ENCODE measurements around the gene GINS2. TPM values are rescaled to one million over a fixed set of nuclear protein-coding genes. Genes with fewer than 3 reads are reported as not detected.

The GINS2 gene
- total RNA-seq, 1 experiment from 2014 or later = 52.7 TPM

GRCh38 chr16:85628265-85628556 lies 60.5 kb downstream of the GINS2 start:
- H2BK5ac ChIP-seq (ENCODE audit: insufficient read length, low read length) = no peak overlapping the region
- TF ChIP-seq CTCF (conservative IDR thresholded peaks at IDR 0.05) = no peak
- H3K18ac ChIP-seq (ENCODE audit: insufficient read length, low read depth, low read length) = no peak overlapping the region
- H3K27me3 Mint-ChIP-seq (ENCODE audit: low read depth) = no peaks in the 10 kb centered on the region
- no peak overlapping the region for H4K5ac ChIP-seq (ENCODE audit: insufficient read length, low read depth, low read length)
- peaks cover 3% of the 10 kb centered on the region; the same call in 1 of the 2 replicates for H3K4me1 ChIP-seq (ENCODE audit: insufficient read depth, low read length)
- no peak overlapping the region for H3K56ac ChIP-seq (ENCODE audit: insufficient read length, low read depth, low read length)
- H2BK120ac ChIP-seq (ENCODE audit: low read depth, low read length, poor library complexity, severe bottlenecking) = no peak overlapping the region
- H3K36me3 Mint-ChIP-seq (ENCODE audit: insufficient read depth in 1 of 3, low read depth in 3 of 3) = peaks cover 19 to 29% (median 26%) of the 10 kb centered on the region in 3 experiments
- WGBS (ENCODE audit: extremely low coverage, insufficient read length, low lambda C conversion rate) = no CpG with 5 or more reads among the region's 5 CpGs
- H2BK15ac ChIP-seq (ENCODE audit: low read depth, low read length) = no peak overlapping the region
- H4K20me1 ChIP-seq (ENCODE audit: control insufficient read depth, insufficient read depth, insufficient read length) = peaks cover 8% of the 10 kb centered on the region
- H2BK12ac ChIP-seq (ENCODE audit: insufficient read length, low read depth, low read length) = no peak overlapping the region
- no peak overlapping the region for H2BK20ac ChIP-seq (ENCODE audit: low read depth, low read length, poor library complexity, severe bottlenecking)
- H3K79me2 ChIP-seq (ENCODE audit: insufficient read depth, low read length) = peaks cover 51% of the 10 kb centered on the region; the same call in 1 of the 2 replicates
- no peak overlapping the region for H3T11ph ChIP-seq (ENCODE audit: low read length)
- no peak overlapping the region for H3K23ac ChIP-seq (ENCODE audit: insufficient read length, low read depth, low read length)
- no peak overlapping the region for H3K4me2 ChIP-seq (ENCODE audit: insufficient read depth, insufficient read length, low read length)
- no peaks in the 10 kb centered on the region for H3K23me2 ChIP-seq (ENCODE audit: insufficient read length, low read depth, low read length, poor library complexity, severe bottlenecking)
- peaks cover 11 to 14% of the 10 kb centered on the region in 2 experiments for H3K9me3 Mint-ChIP-seq
- no peak overlapping the region for H3K27ac ChIP-seq (ENCODE audit: insufficient read length, low read depth, low read length)
- no peak overlapping the region for H2AK5ac ChIP-seq (ENCODE audit: insufficient read length, low read length)
- H3K4ac ChIP-seq (ENCODE audit: low read depth, low read length) = no peak overlapping the region
- H4K8ac ChIP-seq (replicated peaks; ENCODE audit: insufficient read length, low read depth, low read length) = no peak overlapping the region
- H3K27me3 ChIP-seq (ENCODE audit: insufficient read depth, low read length) = no peaks in the 10 kb centered on the region
- no peak overlapping the region for H2AFZ ChIP-seq (ENCODE audit: low read length)
- H4K91ac ChIP-seq (ENCODE audit: insufficient read length, low read depth, low read length) = no peak overlapping the region
- no peak overlapping the region for H3K14ac ChIP-seq (ENCODE audit: insufficient read depth, low read length)
- H3K9me3 ChIP-seq (ENCODE audit: control insufficient read depth, low read depth, low read length) = no peaks in the 10 kb centered on the region
- DNase-seq = no peak
- H3K9ac ChIP-seq (ENCODE audit: extremely low read depth, insufficient read length, low read length) = no peak overlapping the region
- H3K27ac Mint-ChIP-seq = no peak overlapping the region
- H3K79me1 ChIP-seq (ENCODE audit: insufficient read depth, low read depth, low read length, poor library complexity, severe bottlenecking) = peaks cover 12% of the 10 kb centered on the region
- H3K4me3 Mint-ChIP-seq = no peak overlapping the region
- H3K4me1 Mint-ChIP-seq = peaks cover 23 to 39% of the 10 kb centered on the region in 2 experiments
